AG08396 (cell line): ENCODE results near the gene ARRB1.
A peak's percentile ranks its signal among the peaks of the same experiment; 100 is the strongest.
"Not testable (repeated sequence)": the region's sequence is repeated elsewhere in the genome, so short reads cannot be mapped to it uniquely, and the experiment has no call there.

Experiments
- DNase-seq: peaks from one replicate; pipeline ENCODE4 v3.0.0; 2012; ENCODE audit warnings: low spot score, mixed read lengths

Gene ARRB1

GRCh38 chr11:75323609-75324008, 27.9 kb downstream of the ARRB1 start:
- no peak for DNase-seq

GRCh38 chr11:75320643-75321042, 30.8 kb downstream of the ARRB1 start:
- no peak for DNase-seq

GRCh38 chr11:75320046-75320618, 31.3 kb downstream of the ARRB1 start:
- no peak for DNase-seq

GRCh38 chr11:75319035-75319877, 32.2 kb downstream of the ARRB1 start:
- no peak for DNase-seq

GRCh38 chr11:75317446-75318122, 33.9 kb downstream of the ARRB1 start:
- no peak for DNase-seq

- no peak for DNase-seq
Measured at GRCh38 chr11:75315439-75315805, 36.0 kb downstream of the ARRB1 start.

GRCh38 chr11:75314771-75315438, 36.6 kb downstream of the ARRB1 start:
- no peak for DNase-seq

GRCh38 chr11:75313513-75314272, 37.8 kb downstream of the ARRB1 start:
- DNase-seq = peak; percentile 72

- no peak for DNase-seq
Measured at GRCh38 chr11:75312346-75312745, 39.1 kb downstream of the ARRB1 start.

GRCh38 chr11:75311858-75312288, 39.6 kb downstream of the ARRB1 start:
- no peak for DNase-seq

- DNase-seq = no peak
Measured at GRCh38 chr11:75308986-75309385, 42.5 kb downstream of the ARRB1 start.

GRCh38 chr11:75308116-75308515, 43.3 kb downstream of the ARRB1 start:
- no peak for DNase-seq

- no peak for DNase-seq
Measured at GRCh38 chr11:75307058-75307457, 44.4 kb downstream of the ARRB1 start.

- no peak for DNase-seq
Measured at GRCh38 chr11:75306529-75306928, 44.9 kb downstream of the ARRB1 start.

- no peak for DNase-seq
Measured at GRCh38 chr11:75305993-75306392, 45.5 kb downstream of the ARRB1 start.

GRCh38 chr11:75305452-75305851, 46.0 kb downstream of the ARRB1 start:
- DNase-seq = no peak

- not testable (repeated sequence) for DNase-seq
Measured at GRCh38 chr11:75304941-75305340, 46.5 kb downstream of the ARRB1 start.

- no peak for DNase-seq
Measured at GRCh38 chr11:75303544-75304224, 47.8 kb downstream of the ARRB1 start.

- DNase-seq = no peak
Measured at GRCh38 chr11:75302371-75302770, 49.1 kb downstream of the ARRB1 start.

- no peak for DNase-seq
Measured at GRCh38 chr11:75301601-75302345, 49.7 kb downstream of the ARRB1 start.
